Neuron (in vitro differentiated cells): ENCODE results near the gene CAMTA1.

ENCODE experiments used
- H2AFZ ChIP-seq: one replicate; pipeline ENCODE4 v1.6.1; 2013; ENCODE audit warnings: low read depth, mild to moderate bottlenecking, inconsistent platforms, low read length, moderate library complexity
- H3K27me3 ChIP-seq: one replicate; pipeline ENCODE4 v1.6.1; 2013; ENCODE audit warnings: low read length; ENCODE audit not compliant: insufficient read depth
- H3K36me3 ChIP-seq: one replicate; pipeline ENCODE4 v1.6.1; 2013; ENCODE audit warnings: low read length; ENCODE audit not compliant: insufficient read depth
- H3K4me1 ChIP-seq: one replicate; pipeline ENCODE4 v1.6.1; 2013; ENCODE audit warnings: low read length; ENCODE audit not compliant: insufficient read depth
- H3K4me3 ChIP-seq: 2 replicates; pipeline ENCODE4 v1.5.1; 2013; ENCODE audit warnings: mild to moderate bottlenecking, low read length, moderate library complexity
- H3K9me3 ChIP-seq: one replicate; pipeline ENCODE4 v1.6.1; 2013; ENCODE audit warnings: low read length

The CAMTA1 gene

DNA sequence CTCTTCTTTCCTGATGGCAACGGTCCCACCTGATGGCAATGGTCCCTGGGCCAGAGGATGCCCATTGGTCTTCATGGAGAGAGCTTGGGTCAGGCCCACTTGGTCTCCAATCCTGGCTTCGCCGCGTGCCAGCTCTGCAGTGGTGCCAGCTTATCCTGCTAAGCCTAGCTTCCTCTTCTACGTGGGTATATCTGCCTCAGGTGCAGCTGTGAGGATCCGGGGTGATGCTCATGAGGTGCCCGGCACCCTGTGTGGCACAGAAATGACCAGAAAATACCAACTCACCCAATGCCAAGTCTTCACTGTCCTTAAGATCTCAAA is 437.4 kb downstream of the CAMTA1 start:
- Histone ChIP-seq H3K27me3 (no peaks in the 10 kb centered on the region), H3K4me3 (no peak overlapping the region), H3K36me3 (no peaks in the 10 kb centered on the region), H3K9me3 (no peaks in the 10 kb centered on the region), H3K4me1 (no peaks in the 10 kb centered on the region), H2AFZ (no peak overlapping the region)

DNA sequence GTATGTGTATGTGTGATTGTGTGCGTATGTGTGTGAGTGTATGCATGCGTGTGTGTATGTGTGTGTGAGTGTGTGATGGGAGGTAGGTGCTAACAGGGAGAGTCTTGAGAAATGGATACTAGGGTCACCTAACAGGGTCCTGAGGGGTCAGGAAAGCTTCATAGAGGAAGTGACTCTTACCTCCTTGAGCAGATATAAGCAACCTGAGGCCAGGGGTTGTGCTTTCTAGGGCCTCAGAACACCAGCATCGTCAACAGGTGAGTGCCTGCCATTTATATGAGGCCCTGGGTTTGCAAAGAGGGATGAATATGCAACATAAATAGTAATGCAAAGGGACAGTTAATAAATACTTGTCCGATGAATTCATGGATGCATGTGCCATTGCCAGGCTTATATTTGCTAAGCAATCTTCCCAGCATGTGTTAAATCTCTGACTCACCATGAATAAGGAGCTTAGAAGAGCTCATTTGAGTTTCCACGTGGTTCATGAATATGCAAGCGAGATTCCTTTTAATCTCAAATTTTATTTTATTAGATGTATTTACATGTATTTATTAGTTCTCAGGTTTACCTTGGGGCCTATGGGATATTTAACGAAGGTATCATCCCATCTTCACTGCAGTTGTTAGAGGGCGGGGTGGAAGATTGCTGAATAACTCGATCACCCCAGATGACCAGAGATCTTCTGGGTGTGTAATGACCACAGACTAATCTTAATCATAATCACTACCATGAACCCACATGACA is 438.3 kb downstream of the CAMTA1 start:
- Histone ChIP-seq H3K36me3 (no peaks in the 10 kb centered on the region), H3K4me3 (no peak overlapping the region), H3K9me3 (no peaks in the 10 kb centered on the region), H3K27me3 (no peaks in the 10 kb centered on the region), H3K4me1 (no peaks in the 10 kb centered on the region), H2AFZ (no peak overlapping the region)

DNA sequence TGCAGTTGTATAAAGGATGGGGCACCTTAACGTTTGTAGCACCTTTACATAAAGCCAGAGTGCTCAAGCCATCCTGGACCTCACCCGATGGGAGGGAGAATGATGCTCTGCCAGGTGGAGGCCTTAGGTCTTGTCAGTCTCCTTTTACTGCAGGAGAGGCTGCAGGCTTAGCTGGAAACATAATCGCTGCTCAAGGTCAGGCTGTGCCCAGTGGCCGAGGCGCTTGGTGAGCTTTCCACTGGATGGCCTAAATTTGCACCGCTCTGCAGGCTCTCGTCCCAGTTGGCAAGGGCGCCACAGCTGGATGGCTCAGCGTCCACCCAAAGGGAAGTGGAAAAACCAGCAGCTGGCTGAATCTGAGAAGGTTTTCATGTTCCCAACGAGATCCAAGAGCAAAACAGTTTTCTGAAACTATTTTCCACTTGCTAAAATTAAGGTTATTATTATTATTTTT is 438.9 kb downstream of the CAMTA1 start:
- H3K4me3 ChIP-seq = no peak overlapping the region
- H3K36me3 ChIP-seq = no peaks in the 10 kb centered on the region
- no peaks in the 10 kb centered on the region for H3K4me1 ChIP-seq
- no peak overlapping the region for H2AFZ ChIP-seq
- H3K9me3 ChIP-seq = no peaks in the 10 kb centered on the region
- H3K27me3 ChIP-seq = no peaks in the 10 kb centered on the region

DNA sequence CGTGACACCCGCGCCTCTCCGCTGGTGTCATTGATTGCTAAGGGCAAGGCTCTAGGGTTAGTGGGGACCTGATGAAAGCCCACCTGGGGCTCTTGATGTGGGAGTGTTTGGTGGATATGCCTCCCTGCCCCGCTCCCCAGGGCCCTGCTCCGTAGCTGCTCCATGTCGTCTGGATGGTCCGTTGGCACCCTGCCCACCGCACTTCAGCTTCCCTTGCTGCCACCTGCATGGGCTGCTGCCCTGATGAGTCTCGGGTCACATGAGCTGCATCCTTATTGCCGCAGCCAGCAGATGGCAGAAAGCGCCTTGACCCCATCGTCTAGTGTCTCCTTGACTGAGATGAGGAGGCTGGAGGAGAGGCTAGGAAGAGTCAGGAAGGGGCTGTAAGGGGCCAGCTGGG is 439.4 kb downstream of the CAMTA1 start:
- no peak overlapping the region for H3K4me3 ChIP-seq

DNA sequence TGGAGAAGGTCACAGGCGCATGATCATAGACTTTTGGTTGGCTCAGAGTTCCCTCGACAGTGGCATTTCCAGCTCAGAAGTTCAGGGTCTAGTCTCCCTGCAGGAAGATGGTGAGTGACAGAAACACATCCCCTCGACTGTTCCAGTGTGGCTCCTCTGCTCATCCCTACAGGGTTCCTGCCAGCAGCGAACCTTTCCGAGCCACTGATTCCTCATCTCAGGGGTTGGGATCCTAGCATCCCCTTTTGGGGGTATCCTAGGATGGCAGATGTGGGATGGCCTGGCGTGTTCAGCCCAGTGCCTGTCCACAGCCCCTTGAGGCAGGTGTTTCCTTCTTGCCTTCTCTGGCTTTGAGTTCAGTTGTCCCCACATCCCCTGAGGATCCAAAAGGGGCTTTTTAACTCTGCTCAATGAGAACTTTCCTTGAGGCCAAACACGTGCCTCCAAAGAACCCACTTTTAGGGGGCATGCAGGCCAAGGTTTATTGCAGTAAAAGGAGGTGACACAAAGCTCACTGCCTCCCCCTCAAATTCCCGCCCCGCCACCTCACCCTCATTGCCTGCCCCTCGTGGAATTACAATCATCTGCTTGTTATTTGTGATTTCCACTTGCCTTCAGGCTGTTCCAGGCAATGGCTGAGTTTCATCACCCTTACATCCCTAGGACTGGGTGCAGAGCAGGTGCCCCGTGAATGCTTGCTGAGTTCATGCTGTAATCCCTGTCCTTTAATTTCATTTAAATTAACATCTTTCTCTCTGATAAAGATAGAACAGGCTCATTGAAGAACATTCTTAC is 440.7 kb downstream of the CAMTA1 start:
- Histone ChIP-seq H2AFZ (no peak overlapping the region), H3K4me1 (no peaks in the 10 kb centered on the region), H3K9me3 (no peaks in the 10 kb centered on the region), H3K4me3 (no peak overlapping the region), H3K36me3 (no peaks in the 10 kb centered on the region), H3K27me3 (no peaks in the 10 kb centered on the region)

More for the DNA sequence above, 439.4 kb downstream of the CAMTA1 start:
- no peaks in the 10 kb centered on the region for H3K36me3 ChIP-seq
- no peaks in the 10 kb centered on the region for H3K27me3 ChIP-seq
- H2AFZ ChIP-seq = no peak overlapping the region
- no peaks in the 10 kb centered on the region for H3K4me1 ChIP-seq
- no peaks in the 10 kb centered on the region for H3K9me3 ChIP-seq

DNA sequence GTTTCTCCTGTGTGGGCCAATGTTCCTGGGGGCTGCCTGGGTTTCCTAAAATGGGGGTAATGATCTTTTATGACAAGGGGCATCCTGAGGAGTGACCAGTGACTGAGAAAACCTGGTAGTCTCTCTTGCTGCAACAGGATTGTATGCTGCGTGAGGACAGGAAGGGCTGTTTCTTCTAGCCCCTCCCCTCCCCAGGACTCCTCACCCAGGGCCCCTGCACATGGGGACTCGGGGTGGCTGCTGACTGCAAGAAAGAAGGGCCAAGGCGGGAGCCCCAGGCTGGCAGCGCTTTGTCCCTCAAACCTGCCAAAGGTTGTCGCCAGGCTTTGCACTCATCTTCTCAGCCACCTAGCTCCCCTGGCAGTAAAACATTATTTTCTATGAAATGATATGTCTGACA is 442.4 kb downstream of the CAMTA1 start:
- no peak overlapping the region for H3K4me3 ChIP-seq

DNA sequence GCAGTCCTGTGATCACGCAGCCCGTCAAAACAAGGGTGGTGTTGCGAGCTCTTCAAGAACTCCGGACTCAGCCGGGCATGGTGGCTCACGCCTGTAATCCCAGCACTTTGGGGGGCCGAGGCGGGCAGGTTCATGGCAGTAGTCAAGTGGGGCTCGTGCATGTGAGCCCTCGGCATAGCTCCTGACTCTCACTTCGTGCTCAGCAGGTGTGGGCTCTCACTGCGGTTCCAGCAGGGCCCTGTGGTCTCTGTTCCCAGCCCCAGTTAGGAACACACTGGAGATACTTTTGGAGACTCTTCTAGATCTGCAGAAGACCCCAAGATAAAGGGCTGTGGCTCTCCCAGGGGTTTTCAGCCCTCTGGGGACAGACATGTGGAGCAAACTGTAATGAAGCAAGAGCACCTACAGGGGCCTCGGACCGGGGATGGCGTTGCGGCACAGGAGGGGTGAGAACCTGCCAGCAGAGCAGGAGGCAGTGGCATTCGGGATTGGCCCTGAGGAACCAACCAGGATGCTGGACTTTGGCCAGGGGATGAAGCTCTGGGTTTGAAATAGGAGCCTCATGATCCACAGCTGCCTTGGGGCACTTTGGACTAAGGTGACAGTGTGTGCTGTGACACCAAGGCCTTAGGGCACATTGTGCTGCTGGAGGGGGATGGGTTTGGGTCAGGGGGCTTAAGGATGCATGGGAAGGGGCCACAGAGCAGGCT is 443.2 kb downstream of the CAMTA1 start:
- Histone ChIP-seq H3K36me3 (no peaks in the 10 kb centered on the region), H3K9me3 (no peaks in the 10 kb centered on the region), H2AFZ (no peak overlapping the region), H3K27me3 (no peaks in the 10 kb centered on the region), H3K4me1 (no peaks in the 10 kb centered on the region), H3K4me3 (no peak overlapping the region)

More for the DNA sequence above, 442.4 kb downstream of the CAMTA1 start:
- Histone ChIP-seq H3K27me3 (no peaks in the 10 kb centered on the region), H3K36me3 (no peaks in the 10 kb centered on the region), H2AFZ (no peak overlapping the region), H3K9me3 (no peaks in the 10 kb centered on the region), H3K4me1 (no peaks in the 10 kb centered on the region)

DNA sequence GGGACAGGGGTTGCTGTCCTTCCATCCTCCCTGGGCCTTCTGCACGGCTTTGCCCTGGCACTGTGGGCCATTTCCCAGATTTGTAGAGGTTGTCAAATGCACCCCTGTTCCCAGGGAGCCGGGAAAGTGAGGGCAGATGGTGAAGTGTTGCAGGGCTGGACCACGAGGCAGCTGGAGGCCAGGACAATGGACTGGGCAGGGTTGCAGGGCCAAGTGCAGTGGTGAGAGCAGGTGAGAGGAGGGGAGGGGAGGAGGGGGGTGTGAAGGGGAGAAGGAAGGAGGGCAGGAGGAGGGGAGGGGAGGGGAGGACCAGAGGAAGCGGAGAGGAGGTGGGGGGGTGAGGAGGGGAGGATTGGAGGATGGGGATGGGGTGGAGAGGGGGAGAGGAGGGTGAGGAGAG is 443.9 kb downstream of the CAMTA1 start:
- Histone ChIP-seq H3K4me1 (no peaks in the 10 kb centered on the region), H3K27me3 (no peaks in the 10 kb centered on the region), H3K9me3 (no peaks in the 10 kb centered on the region), H2AFZ (no peak overlapping the region), H3K36me3 (no peaks in the 10 kb centered on the region), H3K4me3 (no peak overlapping the region)

DNA sequence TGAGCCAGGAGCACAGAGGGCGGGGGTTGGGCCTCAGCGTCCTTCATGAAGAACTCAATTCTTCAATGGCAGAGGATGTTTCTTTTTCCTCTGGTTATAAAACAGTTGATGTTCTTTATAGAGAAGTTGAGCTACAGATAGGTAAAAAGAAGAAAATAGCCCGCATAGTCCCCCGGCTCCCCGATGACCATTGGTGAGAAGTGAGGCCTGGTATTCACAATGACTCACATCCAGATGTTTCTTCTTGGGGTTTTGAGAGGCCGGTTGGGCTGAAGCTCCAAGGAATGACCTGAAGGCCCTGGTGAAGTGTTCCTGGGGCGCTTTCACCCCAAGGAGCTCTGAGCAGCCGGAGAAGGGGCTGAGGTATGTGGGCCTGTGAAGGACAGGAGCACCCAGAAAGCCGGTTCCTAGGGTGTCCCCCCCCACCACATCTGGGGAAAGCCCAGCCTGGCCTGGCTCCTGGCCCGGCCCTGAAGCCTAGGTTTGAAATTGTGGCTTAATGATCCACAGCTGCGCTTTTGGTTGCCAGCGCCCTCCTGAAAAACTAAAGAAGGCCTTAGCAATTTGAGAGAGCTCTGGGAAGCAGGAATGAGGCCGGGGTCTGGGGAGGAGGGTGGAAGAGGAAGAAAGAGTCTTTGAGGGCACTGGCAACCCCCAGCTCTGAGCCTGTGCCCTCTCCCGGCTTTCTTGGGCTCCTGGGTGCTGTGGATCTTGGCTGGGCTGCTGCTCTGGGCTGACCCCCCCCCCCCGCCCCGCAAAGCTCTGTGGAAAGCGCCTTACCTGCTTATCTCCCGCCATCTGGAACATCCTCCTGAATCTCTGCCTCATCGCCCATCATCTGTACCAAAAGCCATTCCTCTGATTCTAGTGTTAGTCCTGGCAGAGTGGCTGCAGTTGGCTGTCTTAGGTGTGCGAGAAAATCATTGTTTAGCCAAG is 444.7 kb downstream of the CAMTA1 start:
- H3K36me3 ChIP-seq = no peaks in the 10 kb centered on the region
- H3K4me3 ChIP-seq = no peak overlapping the region
- no peak overlapping the region for H2AFZ ChIP-seq
- no peaks in the 10 kb centered on the region for H3K9me3 ChIP-seq
- H3K27me3 ChIP-seq = no peaks in the 10 kb centered on the region
- no peaks in the 10 kb centered on the region for H3K4me1 ChIP-seq

DNA sequence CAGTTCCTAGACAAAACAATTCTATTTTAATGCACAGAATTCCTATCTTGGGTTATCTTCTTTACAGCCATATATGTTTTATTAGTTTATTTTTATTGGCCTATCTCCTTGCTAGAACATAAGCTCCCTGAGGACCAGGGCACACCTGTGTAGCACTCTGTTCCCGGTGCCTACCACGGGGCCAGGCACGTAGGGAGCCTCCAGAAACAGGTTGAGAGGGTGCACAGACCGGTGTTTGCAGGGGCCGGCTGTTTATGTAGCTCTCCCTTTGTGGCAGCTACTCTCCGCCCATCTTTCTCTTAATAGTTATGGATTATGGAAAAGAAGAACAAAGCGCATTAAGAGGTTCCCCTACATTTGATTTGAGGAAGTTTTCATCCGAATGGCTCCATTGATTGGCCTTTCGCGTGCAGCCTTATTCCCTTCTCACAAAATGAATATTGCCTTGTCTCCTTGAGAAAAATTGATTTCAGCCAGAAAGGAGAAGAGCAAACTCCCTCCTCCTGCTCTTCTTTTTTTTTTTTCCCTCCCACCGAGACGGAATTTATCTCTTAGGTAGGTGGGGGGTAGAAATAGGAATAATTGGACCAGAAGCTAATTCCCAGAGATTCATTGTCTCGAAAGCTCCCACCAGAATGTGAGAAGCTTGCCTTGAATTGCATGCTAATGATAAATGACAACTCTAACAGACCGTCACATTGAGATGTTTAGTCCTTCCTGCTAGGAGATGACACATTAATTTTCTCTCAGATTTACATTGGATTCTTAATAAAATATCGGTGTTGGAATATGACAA is 447.4 kb downstream of the CAMTA1 start:
- Histone ChIP-seq H3K4me3 (no peak overlapping the region), H3K36me3 (no peaks in the 10 kb centered on the region), H3K9me3 (no peaks in the 10 kb centered on the region), H2AFZ (no peak overlapping the region), H3K4me1 (no peaks in the 10 kb centered on the region), H3K27me3 (no peaks in the 10 kb centered on the region)

DNA sequence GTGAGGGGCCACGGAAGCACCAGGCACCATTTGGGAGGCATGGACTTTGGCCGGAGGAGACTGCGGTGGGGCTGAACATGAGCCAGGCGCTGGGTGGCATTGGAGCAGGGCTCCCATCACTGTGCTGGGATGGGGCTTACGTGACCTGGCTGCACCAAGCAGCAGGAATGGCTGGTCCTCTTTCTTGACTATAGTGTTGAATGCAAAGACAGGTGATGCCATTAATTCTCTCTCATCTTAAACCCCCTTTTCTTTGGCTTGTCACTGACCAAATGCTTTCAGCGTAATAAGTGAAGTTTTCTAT is 447.9 kb downstream of the CAMTA1 start:
- no peak overlapping the region for H2AFZ ChIP-seq
- no peaks in the 10 kb centered on the region for H3K4me1 ChIP-seq
- H3K9me3 ChIP-seq = no peaks in the 10 kb centered on the region
- no peak overlapping the region for H3K4me3 ChIP-seq
- H3K36me3 ChIP-seq = no peaks in the 10 kb centered on the region
- no peaks in the 10 kb centered on the region for H3K27me3 ChIP-seq
